WTC11 (cell line): Measurements from ENCODE around the gene IGFBPL1. TPM values are rescaled to one million over a fixed set of nuclear protein-coding genes. Genes with fewer than 3 reads are reported as not detected.

Experiments used
- ATAC-seq: fragments of 200-7000 bp; cut with Tn5 transposase; 2 replicates; pipeline ENCODE4 v1.10.0; 2021; ENCODE audit warnings: mild to moderate bottlenecking, moderate library complexity
- CTCF ChIA-PET: fragments of 300-600 bp; sonication (Branson Sonifier 250); formaldehyde crosslinking; loops from one replicate; lab custom pipeline; 2021; ENCODE audit warnings: antibody characterized with exemption; lab: Charles Lee
- POLR2A ChIA-PET: fragments of 350-600 bp; sonication (Branson Sonifier 250); formaldehyde crosslinking; loops from one replicate; lab custom pipeline; 2021; ENCODE audit warnings: antibody characterized with exemption; lab: Charles Lee
- DNase-seq: peaks from one replicate; pipeline ENCODE4 v3.0.0; 2021; ENCODE audit warnings: low spot score
- H3K27ac Mint-ChIP-seq: 2 replicates; pipeline ENCODE4 v1.8.0; 2021; ENCODE audit warnings: mixed read lengths
- H3K27me3 Mint-ChIP-seq: 2 replicates; pipeline ENCODE4 v1.8.0; 2021; ENCODE audit warnings: low read depth, mild to moderate bottlenecking, moderate library complexity, mixed read lengths
- H3K36me3 Mint-ChIP-seq: 2 replicates; pipeline ENCODE4 v1.8.0; 2021; ENCODE audit warnings: mixed read lengths
- H3K4me1 Mint-ChIP-seq: 2 replicates; pipeline ENCODE4 v1.8.0; 2022; ENCODE audit warnings: mixed read lengths
- H3K4me3 Mint-ChIP-seq: 2 replicates; pipeline ENCODE4 v1.8.0; 2021; ENCODE audit warnings: mild to moderate bottlenecking, moderate library complexity, mixed read lengths
- H3K9me3 Mint-ChIP-seq: 2 replicates; pipeline ENCODE4 v1.8.0; 2021; ENCODE audit warnings: mixed read lengths
- AR ChIP-seq: fragments of 250-450 bp; sonication (Bioruptor Pico); IDR thresholded peaks from 2 replicates; pipeline ENCODE4 v1.9.0; 2021; ENCODE audit warnings: mild to moderate bottlenecking
- ATF2 ChIP-seq: sonication (generic); formaldehyde crosslinking; IDR thresholded peaks from 2 replicates; pipeline ENCODE4 v1.8.1; 2022; ENCODE audit warnings: low read depth, missing genetic modification reagents, borderline replicate concordance
- E2F1 ChIP-seq: sonication (generic); formaldehyde crosslinking; IDR thresholded peaks from 2 replicates; pipeline ENCODE4 v1.8.0; 2022; ENCODE audit warnings: mild to moderate bottlenecking, missing genetic modification reagents
- FOXK1 ChIP-seq: sonication (generic); formaldehyde crosslinking; IDR thresholded peaks from 2 replicates; pipeline ENCODE4 v1.8.0; 2022; ENCODE audit warnings: mild to moderate bottlenecking, moderate library complexity, missing genetic modification reagents
- KAT7 ChIP-seq: sonication (generic); formaldehyde crosslinking; IDR thresholded peaks from 2 replicates; pipeline ENCODE4 v1.8.1; 2023; ENCODE audit warnings: missing genetic modification reagents, mild to moderate bottlenecking, borderline replicate concordance
- NR2C2 ChIP-seq: sonication (generic); formaldehyde crosslinking; IDR thresholded peaks from 2 replicates; pipeline ENCODE4 v1.8.0; 2022; ENCODE audit warnings: mild to moderate bottlenecking, missing genetic modification reagents
- RORB ChIP-seq: fragments of 250-450 bp; sonication (Bioruptor Pico); IDR thresholded peaks from 2 replicates; pipeline ENCODE4 v1.9.0; 2021; ENCODE audit warnings: mild to moderate bottlenecking
- STAT6 ChIP-seq: sonication (generic); formaldehyde crosslinking; conservative IDR thresholded peaks from 2 replicates; pipeline ENCODE4 v1.8.1; 2023; ENCODE audit warnings: mild to moderate bottlenecking, low read depth, missing genetic modification reagents, moderate library complexity
- TCF7 ChIP-seq: sonication (generic); formaldehyde crosslinking; IDR thresholded peaks from 2 replicates; pipeline ENCODE4 v1.8.0; 2022; ENCODE audit warnings: mild to moderate bottlenecking, low read depth, missing genetic modification reagents, moderate library complexity
- ZBTB43 ChIP-seq: sonication (generic); formaldehyde crosslinking; IDR thresholded peaks from 2 replicates; pipeline ENCODE4 v1.8.1; 2023; ENCODE audit warnings: mild to moderate bottlenecking, missing genetic modification reagents
- ZMAT4 ChIP-seq: fragments of 250-450 bp; sonication (Bioruptor Pico); IDR thresholded peaks from 2 replicates; pipeline ENCODE4 v1.9.0; 2021; ENCODE audit warnings: mild to moderate bottlenecking
- ZNF263 ChIP-seq: sonication (generic); formaldehyde crosslinking; IDR thresholded peaks from 2 replicates; pipeline ENCODE4 v1.8.1; 2022; ENCODE audit warnings: low read depth, mild to moderate bottlenecking, moderate library complexity, missing genetic modification reagents
- ZNF425 ChIP-seq: fragments of 250-450 bp; sonication (Bioruptor Pico); conservative IDR thresholded peaks from 2 replicates; pipeline ENCODE4 v1.9.0; 2021; ENCODE audit warnings: mild to moderate bottlenecking
- ZNF671 ChIP-seq: fragments of 250-450 bp; sonication (Bioruptor Pico); IDR thresholded peaks from 2 replicates; pipeline ENCODE4 v1.8.0; 2021; ENCODE audit warnings: mild to moderate bottlenecking
- ZSCAN18 ChIP-seq: fragments of 250-450 bp; sonication (Bioruptor Pico); IDR thresholded peaks from 2 replicates; pipeline ENCODE4 v2.1.2; 2022; ENCODE audit warnings: mild to moderate bottlenecking, moderate library complexity
- total RNA-seq: library from RNA; stranded (reverse); gene quantifications from 3 replicates; pipeline ENCODE4 v1.2.3, GENCODE V29; 2021

The IGFBPL1 gene
- total RNA-seq, 1 experiment from 2014 or later: 36.7 TPM

- peaks cover 25% of the 10 kb centered on the region for H3K4me1 Mint-ChIP-seq
- no peak overlapping the region; the same call in 1 of the 2 replicates for H3K27ac Mint-ChIP-seq
- CTCF ChIA-PET: interaction anchor here (1.3 kb wide), 1 partner anchor 10 kb away, joined by 3 read pairs; no protein-coding TSS in a partner anchor
- H3K36me3 Mint-ChIP-seq: peaks cover 4% of the 10 kb centered on the region
- H3K27me3 Mint-ChIP-seq: peaks cover 59% of the 10 kb centered on the region
- H3K9me3 Mint-ChIP-seq: no peaks in the 10 kb centered on the region
- DNase-seq (no peak), ATAC-seq (no peak)
- POLR2A ChIA-PET: interaction anchor here (0.6 kb wide), 1 partner anchor 80 kb away, joined by 3 read pairs; no protein-coding TSS in a partner anchor
- no peak overlapping the region for H3K4me3 Mint-ChIP-seq
- TF ChIP-seq ZNF425 (CRISPR knock-in tag): no peak
- TF ChIP-seq ZNF671 (CRISPR knock-in tag): no peak
- no peak for TF ChIP-seq ZBTB43 (CRISPR knock-in tag)
- TF ChIP-seq ZSCAN18 (CRISPR knock-in tag): no peak
- no peak for TF ChIP-seq FOXK1 (CRISPR knock-in tag)
- TF ChIP-seq RORB: no peak
- TF ChIP-seq KAT7 (CRISPR knock-in tag): no peak
- TF ChIP-seq ZMAT4 (CRISPR knock-in tag): no peak
- no peak for TF ChIP-seq AR (CRISPR knock-in tag)
- no peak for TF ChIP-seq TCF7 (CRISPR knock-in tag)
- TF ChIP-seq ZNF263 (CRISPR knock-in tag): no peak
- no peak for TF ChIP-seq STAT6 (CRISPR knock-in tag)
- no peak for TF ChIP-seq E2F1 (CRISPR knock-in tag)
- no peak for TF ChIP-seq NR2C2 (CRISPR knock-in tag)
- no peak for TF ChIP-seq ATF2 (CRISPR knock-in tag)
Measured at GRCh38 chr9:38390851-38391250, 33.4 kb downstream of the IGFBPL1 start.
